ENCODE data around the gene UBE3C.
"Not testable (repeated sequence)": the region's sequence is repeated elsewhere in the genome, so short reads cannot be mapped to it uniquely, and the experiment has no call there.

The UBE3C gene

DNA sequence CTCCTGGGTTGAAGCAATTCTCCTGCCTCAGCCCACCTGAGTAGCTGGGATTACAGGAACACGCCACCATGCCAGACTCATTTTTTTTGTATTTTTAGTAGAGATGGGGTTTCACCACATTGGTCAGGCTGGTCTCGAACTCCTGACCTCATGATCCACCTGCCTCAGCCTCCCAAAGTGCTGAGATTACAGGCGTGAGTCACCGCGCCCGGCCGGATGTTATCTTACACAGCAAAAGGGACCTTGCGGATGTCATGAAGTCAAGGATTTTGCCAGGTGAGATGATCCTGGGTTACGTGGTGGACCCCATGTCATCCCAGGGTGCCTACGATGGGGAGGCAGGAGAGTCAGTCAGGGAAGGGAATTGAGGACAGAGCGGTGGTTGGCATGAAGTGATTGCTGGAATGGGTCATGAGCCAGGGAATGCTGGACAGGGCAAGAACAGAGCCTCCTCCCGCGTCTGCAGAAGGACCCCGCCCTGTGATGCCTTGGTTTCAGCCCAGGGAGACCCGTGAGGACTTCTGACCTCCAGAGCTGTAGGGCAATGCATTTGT is 8.7 kb upstream of the UBE3C start:
- DNase-seq (ENCODE audit: low spot score), result no peak
- no peak for FAIRE-seq

DNA sequence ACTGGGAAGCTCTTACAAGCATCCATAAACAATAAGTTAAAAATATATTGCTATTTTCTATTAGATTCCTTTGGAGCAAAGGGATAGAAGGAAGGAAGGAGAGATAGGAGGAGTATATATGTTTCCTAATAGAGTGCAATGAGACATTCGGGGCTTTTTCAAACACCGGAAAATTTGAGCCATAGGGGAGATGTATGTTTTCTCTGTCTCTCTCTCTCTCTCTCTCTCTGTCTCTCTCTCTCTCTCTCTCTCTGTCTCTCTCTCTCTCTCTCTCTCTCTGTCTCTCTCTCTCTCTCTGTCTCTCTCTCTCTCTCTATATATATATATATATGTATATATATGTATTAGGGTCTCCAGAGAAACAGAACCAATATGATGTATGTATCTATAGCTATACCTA is 7.9 kb upstream of the UBE3C start:
- DNase-seq (ENCODE audit: low spot score); FAIRE-seq: not testable (repeated sequence)

DNA sequence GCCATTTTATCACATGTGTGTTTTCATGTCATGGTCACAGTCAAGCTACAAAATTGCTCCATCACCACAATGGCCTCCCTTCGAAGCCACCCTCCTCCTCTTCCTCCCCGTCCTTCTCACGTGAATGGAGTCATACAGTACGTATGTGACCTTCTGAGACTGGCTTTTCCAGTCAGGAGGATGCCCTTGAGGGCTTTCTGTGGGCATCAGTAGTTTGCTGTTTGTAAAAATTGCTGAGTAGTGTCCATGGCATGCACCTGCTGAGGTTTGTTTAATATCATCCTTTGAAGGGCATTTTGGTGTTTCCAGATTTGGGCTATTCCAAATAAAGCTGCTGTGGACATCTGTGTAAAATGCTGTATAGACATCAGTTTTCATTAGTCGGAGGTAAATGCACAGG is 5.9 kb upstream of the UBE3C start:
- FAIRE-seq (no peak), DNase-seq (ENCODE audit: low spot score) (no peak)

DNA sequence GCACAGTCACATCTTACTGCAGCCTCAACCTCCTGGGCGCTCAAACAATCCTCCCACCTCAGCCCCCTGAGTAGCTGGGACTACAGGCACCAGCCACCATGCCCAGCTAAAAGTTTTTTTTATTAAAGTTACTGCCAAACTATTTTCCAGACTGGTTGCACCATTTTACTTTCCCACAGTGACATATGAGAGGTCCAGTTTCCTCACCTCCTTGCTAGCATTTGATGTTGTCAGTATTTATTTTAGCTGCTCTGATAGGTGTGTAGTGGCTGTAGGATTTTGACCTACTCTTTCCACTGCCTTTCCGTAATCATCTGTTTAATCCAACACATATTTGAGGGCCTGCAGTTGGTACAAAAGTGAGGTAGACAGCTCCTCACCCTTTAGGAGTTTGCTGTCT is 5.4 kb upstream of the UBE3C start:
- DNase-seq (ENCODE audit: low spot score), result no peak
- FAIRE-seq, result no peak

DNA sequence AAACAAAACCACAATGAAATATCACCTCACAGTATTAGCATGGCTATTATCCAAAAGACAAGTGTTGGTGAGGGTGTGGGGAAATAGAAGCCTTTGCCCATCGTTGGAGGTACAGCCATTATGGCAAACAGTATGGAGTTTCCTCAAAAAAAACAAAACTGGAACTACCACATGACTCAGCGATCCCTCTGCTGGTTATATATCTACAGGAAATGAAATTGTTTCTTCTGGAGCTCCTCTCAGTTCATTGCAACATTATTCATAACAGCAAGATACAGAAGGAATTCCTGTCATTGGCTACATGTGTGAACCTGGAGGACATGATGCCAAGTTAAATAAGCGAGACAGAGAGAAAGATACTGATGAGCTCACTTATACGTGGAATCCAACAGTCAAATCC is 2.4 kb upstream of the UBE3C start:
- no peak for DNase-seq (ENCODE audit: low spot score)
- FAIRE-seq, result no peak

DNA sequence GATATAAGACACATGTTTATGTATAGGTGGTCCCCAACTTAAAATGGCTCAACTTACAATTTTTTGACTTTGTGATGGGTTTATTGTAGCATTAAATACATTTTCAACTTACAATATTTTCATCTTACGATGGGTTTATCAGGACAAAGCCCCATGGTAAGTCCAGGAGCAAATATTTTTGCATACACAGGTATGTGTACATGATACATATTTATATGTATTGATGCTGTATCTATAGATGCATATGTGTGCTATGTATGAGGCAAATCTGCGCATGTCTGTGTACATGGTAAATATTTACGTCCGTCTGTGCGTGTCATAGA is 664 bp upstream of the UBE3C start:
- FAIRE-seq (no peak), DNase-seq (ENCODE audit: low spot score) (no peak)

DNA sequence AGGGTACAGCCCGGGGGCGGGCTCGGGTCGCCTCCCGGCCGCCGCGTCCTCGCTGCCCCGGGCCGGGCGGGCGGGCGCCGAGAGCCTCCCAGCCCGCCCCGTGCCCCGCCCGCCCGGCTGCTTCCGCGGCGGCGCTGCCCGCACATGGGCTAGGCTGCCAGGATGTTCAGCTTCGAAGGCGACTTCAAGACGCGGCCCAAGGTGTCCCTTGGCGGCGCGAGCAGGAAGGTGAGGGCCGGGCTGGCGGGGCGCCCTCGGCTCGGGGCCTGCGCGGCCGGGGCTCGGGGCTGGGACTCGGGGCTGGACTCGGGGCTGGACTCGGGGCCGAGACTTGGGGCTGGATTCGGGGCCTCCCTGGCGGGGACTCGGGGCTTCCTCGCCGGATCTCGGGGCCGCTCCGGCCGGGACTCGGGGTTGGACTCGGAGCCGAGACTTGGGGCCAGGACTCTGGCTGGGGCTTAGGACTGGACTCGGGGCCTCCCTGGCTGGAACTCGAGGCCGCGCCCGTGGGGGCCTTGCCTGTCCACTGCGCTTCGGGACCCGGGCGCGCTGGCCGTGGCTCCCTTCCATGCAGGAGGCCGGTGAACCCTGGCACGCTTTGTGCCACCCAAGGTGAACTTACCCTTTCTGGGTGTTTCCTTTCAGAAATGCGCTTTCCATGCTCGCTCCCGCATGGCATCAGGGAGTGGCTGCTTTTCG is 534 bp downstream of the UBE3C start:
- no peak for FAIRE-seq
- no peak for DNase-seq (ENCODE audit: low spot score)

DNA sequence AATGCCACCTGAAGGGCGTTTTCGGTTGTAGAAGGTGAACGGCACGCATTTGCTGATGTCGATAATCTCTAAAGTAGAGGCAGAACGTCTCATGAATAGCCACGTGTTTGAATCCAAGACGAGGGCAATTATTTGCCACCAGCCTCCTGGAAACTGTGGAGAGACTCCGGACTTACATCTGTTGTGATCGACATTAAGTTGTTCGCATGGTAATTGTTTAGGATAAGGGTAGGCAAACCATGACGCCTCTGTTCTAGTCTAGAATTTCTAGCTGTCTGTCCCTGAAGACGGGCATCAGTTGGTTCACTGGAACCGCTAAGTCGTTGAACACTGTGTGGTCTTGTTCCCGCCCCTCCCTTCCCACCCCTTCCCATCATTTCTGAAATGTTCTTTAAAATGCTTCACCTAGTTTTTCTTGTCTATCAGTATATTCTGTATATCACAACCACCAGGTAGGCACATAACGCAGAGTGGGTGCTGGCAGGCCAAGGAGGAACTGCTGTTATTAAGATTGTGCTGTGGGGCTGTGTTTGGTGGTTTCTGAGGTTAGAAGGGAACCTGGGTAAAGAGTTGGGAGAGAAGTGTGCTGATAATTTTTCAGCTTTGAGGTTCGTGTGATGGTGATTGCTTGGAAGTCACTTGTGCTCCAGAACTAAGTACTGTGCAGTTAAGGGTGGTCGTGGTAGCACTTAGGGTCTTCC is 1.2 kb downstream of the UBE3C start:
- no peak for FAIRE-seq
- DNase-seq (ENCODE audit: low spot score), result no peak

DNA sequence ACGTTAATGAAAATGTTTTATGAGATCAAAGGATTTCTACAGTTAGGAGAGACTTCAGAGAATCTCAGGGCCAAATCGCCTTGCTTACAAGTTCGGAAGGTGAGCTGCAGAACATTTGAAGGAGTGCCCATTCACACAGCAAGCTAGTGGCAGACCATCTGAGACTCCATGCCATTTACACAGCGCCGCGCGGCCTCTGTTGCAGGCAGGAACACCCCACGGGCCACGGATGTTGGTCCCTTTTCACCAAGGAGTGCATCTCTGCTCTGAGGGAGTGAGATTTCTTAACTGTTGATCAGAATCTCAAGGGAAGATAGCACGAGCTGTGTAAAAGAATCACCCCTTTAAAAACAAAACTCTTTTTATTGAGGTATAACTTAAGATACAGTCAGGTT is 1.8 kb downstream of the UBE3C start:
- DNase-seq (ENCODE audit: low spot score) (no peak), FAIRE-seq (no peak)

DNA sequence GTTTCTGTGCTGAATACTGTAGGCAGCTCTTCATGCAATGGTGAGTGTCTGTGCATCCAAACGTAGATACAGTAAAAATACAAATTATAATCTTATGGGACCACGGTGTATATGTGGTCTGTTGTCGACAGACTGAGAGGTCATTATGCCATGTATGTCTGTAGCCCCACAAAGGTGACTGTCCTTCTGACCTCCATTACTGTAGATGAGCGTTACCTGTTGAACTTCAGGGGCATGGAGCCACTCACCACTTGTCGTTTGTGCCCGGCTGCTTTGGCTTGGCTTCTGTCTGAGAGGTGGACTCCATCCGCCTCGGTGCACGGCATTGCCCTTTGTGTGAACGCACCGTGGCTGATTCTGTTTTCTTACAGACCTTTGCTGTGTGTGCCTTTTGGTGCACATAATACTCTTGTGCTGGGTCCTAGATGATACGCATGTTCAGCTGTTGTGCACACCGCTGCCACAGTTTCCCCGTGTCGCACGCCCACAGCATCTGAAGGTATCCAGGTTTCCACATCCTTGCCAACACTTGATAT is 2.9 kb downstream of the UBE3C start:
- FAIRE-seq, result no peak
- no peak for DNase-seq (ENCODE audit: low spot score)

DNA sequence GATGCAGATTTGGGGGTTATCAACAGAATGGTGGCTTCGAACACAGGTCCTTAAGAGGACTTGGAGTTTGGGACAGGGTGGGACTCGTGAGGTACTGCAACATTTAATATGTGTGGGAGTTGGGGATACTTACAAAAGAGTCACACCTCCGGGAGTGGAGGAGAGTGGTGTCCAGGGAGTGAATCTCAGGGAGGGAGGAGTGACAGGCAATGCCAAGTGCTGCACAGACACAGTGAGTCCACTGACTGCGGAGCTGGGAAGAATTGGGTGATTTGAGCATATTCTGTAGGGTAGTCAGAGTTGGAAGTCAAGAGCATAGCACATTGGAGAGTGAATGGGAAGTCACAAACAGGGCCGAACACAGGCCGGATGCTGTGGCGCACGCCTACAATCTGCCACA is 5.1 kb downstream of the UBE3C start:
- DNase-seq (ENCODE audit: low spot score) (no peak), FAIRE-seq (no peak)

DNA sequence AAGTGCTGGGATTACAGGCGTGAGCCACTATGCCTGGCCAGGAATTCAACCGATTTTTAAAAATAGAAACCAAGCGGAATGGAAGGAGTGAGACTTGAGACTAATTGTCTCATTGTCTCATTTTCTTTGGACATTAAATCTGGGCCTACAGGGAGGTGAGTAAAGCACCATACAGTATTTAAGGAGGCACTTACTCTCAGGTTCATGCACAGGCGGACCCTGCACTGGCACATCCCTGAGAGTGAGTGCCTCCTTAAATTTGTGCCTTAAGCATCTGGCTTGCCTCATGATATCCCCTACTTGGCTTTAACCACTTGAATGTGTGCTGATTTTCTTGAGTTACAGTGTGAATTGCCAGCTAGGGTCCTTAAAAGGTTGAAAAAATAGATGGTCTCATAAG is 10.6 kb downstream of the UBE3C start:
- FAIRE-seq (no peak), DNase-seq (ENCODE audit: low spot score) (no peak)

DNA sequence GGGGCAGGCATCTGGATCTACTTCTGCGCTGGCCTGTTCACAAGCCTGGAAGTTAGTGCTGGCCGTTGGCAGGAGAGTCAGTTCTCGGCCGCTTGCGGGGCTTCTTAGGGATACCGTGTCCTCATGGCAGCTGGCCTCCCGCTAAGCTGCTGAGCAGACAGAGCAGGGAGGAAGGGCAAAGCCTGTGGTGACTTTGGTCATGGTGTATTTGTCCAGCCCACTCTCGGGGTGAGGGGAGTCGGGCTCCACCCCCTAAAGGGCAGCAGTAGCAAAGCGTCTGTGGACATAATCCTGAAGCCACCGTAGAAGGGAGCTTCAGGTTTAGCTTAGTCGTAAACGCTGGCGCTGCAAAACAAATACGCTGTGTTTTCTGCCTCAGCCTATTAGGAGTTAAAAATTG is 12.2 kb downstream of the UBE3C start:
- FAIRE-seq (no peak), DNase-seq (ENCODE audit: low spot score) (no peak)

DNA sequence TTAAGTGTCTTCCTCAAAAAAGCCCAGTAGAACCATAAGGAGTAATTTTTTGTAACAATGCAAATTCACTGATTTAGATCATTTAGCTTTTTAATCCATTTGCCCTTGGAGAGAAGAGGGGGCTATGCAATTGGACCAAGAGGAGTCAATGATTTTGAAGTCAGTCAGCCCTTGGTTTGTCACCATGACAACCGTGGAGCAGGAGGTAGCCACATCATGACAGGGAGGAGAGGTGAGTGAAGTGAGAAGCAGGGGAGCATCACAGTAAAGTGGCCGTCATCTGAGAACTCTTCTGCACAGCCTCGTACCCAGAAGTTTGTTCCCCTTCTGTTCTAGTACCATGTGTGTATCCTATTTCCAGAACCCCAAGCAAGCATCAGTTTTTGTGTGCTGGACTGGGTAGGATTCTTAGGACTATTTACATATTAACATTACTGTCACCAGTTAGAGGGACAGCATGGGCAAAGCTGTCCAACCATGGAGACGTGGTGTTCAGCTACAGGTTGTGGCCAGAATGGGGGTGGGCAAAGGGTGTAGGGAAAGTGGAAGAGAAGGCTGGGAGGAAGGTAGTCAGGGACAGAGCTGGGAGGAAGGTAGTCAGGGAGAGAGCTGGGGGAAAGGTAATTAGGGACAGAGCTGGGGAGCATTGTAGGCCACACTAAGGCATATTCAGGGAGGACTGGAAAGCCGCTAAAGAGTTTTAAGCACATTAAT is 13.1 kb downstream of the UBE3C start:
- FAIRE-seq, result no peak
- no peak for DNase-seq (ENCODE audit: low spot score)

DNA sequence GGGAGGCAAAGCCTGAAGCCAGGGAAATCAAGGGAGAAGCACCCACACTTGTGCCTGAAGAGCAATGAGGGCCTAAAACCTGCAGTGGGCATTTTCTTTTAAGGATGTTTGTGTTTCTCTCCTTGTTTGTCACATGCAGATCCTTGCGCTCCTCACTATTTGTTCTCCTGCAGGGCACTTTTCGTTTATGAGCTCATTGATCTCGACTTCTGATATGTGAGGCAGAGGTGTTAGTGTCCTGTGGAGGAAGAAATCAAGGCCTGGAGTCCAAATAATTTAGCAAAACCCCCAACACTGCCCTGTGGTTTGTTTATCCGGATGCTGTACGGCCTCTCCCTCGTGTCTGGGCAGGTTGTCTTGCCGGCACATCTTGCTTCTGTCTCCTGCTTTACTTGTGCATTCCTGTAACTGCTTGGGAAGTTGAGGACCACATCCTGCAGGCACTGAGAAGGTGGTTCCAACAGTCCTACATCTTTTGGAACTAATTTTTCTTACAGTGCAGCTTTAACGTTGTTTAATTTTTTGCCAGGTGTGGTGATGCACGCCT is 13.7 kb downstream of the UBE3C start:
- DNase-seq (ENCODE audit: low spot score) (no peak), FAIRE-seq (no peak)

DNA sequence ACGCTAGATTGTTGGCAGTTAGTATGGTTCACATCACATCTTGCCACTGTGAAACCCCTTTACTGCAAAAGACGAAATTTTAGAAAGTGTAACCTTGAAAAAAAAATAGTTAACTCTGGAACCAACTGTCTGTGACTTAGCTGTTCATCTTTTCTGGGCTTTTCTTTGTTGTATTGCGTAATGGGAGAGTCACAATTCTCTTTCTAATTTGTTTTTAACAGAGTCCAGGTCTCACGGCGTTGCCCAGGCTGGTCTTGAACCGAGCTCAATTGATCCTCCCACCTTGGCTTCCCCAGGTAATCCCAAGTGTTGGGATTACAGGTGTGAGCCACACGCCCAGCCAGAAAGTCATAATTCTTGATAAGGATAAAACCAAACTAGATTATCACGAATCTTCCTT is 14.5 kb downstream of the UBE3C start:
- FAIRE-seq, result no peak

DNA sequence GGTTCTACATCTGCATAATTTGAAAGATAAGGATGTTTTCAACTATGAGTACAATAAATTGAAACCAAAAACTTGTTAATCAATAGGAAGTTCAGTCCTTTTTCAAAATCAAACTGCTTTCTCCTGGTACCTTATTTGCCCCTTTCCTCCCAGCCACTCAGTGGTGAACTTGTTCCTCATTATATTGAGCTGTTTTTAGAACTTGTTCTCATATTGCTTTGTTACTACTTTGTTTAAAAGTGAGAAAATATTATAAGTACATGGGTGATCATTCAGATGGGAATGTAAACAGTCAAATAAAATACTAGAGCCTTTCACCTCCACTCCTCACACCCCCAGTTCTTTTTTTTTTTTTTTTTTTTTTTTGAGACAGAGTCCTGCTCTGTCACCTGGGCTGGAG is 17.2 kb downstream of the UBE3C start:
- FAIRE-seq (no peak), DNase-seq (ENCODE audit: low spot score) (no peak)

More for the DNA sequence above, 14.5 kb downstream of the UBE3C start:
- DNase-seq (ENCODE audit: low spot score), result no peak

DNA sequence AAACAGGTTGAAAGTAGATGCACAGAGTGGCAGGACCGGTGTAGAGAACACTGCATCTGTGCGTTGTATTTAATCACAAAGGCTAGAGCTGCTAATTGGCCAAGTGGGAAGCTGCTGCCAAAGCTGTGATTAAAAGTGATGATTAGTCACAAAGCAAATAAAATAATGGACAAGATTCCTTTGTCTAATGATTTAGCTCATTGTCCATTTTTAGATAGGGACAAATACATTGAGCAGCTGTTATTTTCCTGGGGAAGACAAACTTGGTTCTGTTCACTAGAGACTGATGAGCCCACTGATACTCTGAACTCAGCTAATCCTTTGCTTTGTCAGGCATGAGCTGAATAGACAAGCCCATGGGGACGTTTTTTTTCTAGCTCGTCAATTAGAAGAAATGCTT is 19.7 kb downstream of the UBE3C start:
- FAIRE-seq, result no peak
- no peak for DNase-seq (ENCODE audit: low spot score)

DNA sequence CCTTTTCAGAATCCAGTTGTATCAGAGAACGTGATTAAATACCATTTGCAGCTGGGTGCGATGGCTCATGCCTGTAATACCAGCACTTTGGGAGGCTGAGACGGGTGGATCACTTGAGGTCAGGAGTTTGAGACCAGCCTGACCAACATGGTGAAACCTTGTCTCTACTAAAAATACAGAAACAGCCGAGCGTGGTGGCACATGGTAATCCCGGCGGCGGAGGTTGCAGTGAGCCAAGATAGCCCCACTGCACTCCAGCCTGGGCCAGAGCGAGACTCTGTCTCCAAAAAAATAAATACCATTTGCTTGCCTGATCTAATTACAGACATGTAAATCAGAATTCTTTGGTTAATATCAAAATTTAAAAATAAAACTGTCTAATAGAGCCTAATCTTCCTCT is 20.8 kb downstream of the UBE3C start:
- DNase-seq (ENCODE audit: low spot score); FAIRE-seq: not testable (repeated sequence)

DNA sequence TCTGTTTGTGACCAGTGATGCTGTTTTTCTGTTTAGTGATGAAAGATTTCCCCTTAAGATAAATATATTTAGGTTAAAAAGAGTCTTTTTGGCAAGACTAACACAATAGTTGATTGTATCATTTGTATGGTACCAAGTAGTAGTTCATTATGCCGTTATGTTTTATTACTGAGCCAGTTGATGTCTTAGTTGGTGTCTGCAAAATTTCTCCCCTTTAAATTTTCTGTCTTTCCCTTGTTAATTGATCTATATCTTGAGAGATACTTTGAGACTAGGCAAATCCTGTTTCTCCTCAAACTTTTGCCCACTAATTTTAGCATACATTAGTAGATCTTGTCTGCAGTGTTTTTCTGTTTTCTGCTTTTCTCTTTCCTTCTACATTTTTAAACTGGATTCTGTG is 21.7 kb downstream of the UBE3C start:
- FAIRE-seq (no peak), DNase-seq (ENCODE audit: low spot score) (no peak)

DNA sequence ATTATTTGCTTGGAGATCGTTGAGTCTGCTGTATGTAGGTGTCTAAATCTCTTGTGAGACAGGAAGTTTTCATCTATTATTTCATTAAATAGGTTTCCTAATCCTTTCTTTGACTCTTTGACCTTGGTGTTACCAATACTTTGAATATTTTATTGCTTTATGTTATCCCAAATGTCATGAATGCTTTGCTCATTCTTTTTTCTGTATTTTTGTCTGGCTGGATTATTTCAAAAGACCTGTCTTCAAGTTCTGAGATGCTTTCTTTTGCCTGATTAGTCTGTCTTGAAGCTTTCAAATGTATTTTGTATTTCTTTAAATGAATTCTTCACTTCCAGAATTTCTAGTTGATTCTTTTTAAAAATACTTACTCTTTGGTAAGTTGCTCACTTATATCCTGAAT is 27.3 kb downstream of the UBE3C start:
- FAIRE-seq (no peak), DNase-seq (ENCODE audit: low spot score) (no peak)

DNA sequence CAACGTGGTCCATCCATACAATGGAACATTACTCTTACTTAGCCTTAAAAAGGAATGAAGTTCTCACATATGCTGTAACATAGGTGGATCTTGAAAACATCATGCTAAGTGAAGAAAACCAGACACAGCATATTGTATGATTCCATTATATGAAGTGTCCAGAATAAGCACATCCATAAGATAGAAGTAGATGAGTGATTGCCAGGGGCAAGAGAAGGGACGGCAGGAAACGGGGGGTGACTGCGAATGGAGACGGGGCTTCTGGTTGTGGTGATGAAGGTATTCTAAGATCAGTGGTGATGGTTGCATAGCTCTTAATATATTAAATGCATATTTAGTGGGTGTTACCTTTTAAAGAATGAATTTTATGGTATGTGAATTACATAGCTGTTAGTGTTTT is 29.8 kb downstream of the UBE3C start:
- DNase-seq (ENCODE audit: low spot score) (no peak), FAIRE-seq (no peak)
